C4-2B (cell line): ENCODE results near the gene MPV17L.
"Not testable (repeated sequence)": the region's sequence is repeated elsewhere in the genome, so short reads cannot be mapped to it uniquely, and the experiment has no call there.

Experiments used
- CTCF ChIP-seq: fragments of 450-650 bp; conservative IDR thresholded peaks from 2 replicates; pipeline ENCODE4 v1.5.1; 2017; ENCODE audit warnings: mild to moderate bottlenecking
- ZFX ChIP-seq: fragments of 450-650 bp; IDR thresholded peaks from 2 replicates; pipeline ENCODE4 v1.6.1; 2017

DNA sequence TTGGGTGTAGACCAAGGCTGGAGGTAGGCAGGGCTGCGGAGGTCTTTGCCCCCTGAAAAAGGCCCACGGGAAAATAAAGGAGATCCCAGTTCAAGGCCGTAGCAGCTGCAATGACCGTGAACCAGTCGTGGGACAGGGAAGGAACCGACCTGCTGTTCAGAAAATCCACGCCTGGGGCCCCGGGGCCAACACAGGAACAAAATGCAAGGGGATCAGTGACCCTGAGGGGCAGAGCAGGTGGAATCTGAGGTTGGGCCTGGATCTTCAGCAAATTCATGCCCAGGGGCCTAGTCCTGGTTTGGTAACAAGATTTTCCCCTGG lies 915 bp downstream of the MPV17L start:
- not testable (repeated sequence) for TF ChIP-seq CTCF, ZFX
